NT2/D1 (cell line): ENCODE data around the gene DGKH.

Source experiments
- YY1 ChIP-seq: IDR thresholded peaks from 2 replicates; pipeline ENCODE4 v1.6.1; 2011; ENCODE audit not compliant: insufficient read length, insufficient read depth
- ZNF274 ChIP-seq: IDR thresholded peaks from 2 replicates; pipeline ENCODE4 v1.6.1; 2011; ENCODE audit warnings: mild to moderate bottlenecking, low read depth, low read length

- TF ChIP-seq ZNF274 (no peak), YY1 (no peak)
Measured at GRCh38 chr13:42039946-42040729, 8.3 kb upstream of the DGKH start.
